H4 (cell line): ENCODE measurements around the gene CD247. TPM values are rescaled to one million over a fixed set of nuclear protein-coding genes. Genes with fewer than 3 reads are reported as not detected.

Experiments used
- DNase-seq: peaks from one replicate; pipeline ENCODE4 v3.0.0-alpha.2; 2015; ENCODE audit warnings: low spot score
- total RNA-seq: library from RNA; depleted of rRNA; stranded (reverse); fragments of >200 nt; shearing (Covaris generic); gene quantifications from 2 replicates; pipeline ENCODE4 v1.2.3, GENCODE V29; 2014

The CD247 gene
- total RNA-seq, 1 experiment from 2014 or later, result not detected

DNA sequence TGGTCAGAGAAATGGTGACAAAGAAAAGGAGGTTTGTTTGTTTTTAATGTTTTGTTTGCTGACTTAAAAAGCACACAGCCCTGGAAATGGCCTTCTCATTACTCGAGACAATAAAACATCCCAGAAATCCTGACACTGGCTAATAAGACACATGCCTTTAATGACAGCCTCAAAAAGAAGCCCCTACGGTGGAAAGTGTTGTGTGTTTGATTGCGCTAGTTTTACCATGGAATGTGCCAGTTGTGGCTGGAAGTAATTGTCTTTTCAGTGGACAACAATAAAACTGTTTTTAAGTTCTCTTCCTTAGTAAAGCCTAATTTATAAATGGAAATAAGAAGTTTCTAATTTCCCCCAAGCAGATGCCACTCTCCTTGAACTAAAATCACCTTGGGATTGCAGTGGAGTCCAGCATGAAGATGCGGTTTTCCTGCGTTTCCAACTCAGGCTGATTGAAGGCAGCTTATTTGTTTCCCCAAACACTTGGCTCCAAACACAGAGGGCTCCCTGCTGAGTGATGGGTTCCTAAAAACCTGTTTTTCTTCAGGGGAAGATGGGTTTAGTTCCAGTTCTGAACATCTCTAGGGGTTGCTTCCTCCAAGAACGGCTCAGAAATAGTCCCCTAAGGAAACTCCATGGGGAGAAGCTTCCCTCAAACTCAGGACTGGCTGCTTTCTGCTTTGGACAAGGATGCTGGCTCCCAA is 54.3 kb downstream of the CD247 start:
- no peak for DNase-seq

DNA sequence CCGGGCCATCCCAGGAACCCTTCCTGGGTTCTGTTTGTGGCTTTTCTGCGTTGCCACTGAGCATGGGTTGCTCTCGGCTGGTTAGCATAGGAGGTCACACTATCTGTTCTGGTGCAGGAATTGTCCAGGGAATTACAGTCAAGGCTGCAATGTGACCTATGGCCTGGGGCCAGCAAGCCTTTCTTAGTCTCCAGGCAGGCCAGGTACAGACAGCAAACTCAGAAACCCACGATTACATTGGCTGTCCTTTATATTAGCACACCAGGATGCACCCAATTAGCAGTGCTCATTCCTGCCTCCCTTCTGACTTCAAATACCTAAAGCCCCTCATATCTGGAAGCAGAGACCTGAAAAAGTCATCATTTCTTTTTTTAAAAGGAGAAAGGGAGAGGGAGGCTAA is 55.2 kb downstream of the CD247 start:
- DNase-seq, result no peak

DNA sequence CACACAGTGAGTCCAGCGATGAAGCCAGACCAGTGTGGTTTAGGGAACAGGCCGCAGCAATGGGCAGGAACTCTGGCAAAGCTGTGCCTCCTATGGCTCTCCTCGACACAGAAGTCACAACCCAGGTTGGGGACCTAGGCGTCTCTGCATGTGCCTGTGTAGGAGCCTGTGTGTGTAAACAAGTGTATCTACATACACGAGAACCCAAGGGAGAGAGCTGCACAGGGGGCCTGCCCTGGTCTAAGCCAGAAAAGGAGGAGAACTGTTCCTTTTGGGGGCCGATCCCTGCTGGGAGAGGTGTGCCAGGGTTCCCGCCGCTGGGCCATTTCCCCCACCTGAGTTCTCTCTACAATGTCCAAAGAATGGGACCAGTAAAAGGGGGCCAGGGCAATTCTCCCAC is 56.0 kb downstream of the CD247 start:
- no peak for DNase-seq

DNA sequence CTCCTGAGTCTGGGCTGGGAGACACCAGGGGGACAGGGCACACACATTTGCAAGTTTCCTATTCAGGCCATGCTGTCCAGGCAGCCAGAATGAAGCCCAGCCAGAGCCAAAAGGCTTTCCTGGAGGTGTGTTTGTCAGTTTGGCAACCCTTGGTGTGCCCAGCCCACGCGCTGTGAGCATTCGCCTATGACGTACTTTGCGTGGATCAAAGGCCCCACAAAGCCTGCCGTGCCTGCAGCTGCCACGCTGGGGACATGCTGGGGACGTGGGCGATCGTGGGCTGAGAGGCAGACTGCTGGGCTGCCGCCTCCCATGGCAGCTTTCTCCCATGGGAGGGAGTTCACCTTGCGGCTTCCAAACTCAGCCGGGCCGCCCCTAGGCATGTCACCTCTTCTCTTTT is 57.5 kb downstream of the CD247 start:
- no peak for DNase-seq

DNA sequence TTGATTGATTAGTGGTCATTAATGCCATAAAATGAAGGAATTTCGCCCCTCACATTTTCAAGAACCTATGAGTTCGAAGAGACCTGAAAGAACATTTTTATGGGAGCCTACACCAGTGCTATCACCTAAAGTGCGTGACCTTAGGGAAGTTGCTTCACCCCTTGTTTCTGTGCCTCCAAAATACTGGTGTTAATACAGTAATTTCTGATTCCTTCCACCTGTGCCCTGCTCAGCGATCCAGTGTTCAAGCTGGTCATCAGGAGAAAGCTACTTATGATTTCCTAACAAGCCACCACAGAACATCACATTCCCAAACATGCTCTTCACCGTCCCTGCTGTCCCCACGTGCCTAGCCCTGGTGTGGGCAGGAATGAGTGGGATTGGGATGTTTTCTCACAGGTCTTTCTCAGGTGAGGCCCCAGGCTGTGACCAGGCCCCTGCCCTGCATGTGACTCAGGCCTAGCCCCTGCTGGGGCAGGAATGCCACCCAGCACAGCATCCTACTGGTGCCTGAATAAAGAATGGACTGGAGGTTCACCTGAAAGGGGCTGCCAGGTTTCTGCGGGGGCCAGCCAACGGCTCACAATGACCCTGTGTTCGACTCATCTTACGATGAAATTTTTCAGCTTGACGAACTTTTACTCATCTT is 60.3 kb downstream of the CD247 start:
- DNase-seq, result no peak

DNA sequence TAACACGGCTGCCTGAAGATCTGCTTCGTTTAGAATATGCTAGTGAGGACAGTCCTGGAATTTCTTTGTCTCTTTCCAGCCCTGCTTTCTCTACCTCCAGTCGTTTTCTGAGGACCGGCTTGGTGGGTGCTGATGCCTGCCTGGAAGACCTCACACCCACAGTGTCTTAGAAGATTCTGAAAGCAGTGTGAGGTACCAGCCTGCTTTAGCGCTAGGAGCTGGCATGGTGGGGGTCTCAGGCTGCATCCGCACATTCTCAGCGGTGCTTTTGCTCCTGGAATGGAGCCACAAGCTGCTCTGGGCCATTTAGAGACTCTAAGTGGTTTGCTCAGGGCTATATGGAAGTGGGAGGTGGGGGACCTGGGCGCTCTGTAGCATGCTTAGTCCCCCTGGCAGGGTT is 61.4 kb downstream of the CD247 start:
- no peak for DNase-seq

DNA sequence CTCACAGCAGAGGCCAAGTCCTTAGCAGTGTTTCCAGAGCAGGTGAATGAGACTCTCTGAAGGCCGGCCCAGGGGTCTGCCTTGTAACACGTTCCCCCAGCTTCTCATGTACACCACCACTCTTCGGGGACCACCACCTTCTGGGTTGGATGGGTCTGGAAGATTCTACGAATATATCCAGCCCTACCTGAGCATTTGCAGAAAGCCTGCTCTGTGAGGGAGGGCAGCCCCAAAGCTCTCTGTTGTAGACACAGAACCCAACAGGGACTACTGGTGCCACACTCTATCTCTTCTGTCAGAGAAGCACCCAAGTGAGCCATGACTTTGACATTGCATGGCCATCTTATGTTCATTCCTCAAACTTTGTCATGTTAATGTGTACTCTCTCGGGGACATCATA is 61.8 kb downstream of the CD247 start:
- no peak for DNase-seq

DNA sequence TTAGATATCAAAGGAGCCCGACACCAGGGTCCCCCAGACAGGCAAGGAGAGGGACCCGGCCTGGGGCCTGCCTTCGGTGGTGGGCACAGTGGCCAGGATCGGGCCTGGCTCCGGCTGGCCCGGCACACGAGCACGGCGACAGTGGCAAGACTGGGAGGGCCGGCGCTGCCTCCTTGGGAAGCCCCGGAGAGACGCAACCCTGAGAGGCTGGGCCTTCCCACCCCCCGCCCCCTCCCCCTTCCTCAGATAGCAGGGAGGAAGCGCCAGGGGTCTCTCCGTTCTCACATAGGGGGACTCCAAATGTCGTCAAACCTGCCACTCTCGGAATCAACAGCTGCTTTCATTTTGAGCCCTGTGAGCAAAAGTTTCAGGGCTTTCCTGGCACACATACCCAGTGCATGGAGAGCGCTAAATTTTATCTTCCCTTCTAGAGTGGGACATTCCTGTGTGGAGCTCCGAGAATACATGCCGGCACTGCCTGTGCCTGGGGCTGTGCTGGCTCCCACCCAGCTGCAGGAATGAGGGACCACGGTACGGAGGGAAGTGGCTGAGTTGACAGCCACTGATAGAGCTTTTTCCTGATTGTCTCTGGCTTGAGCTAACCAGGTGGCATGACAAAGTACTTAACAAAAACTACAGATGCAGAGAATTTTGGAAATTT is 62.4 kb downstream of the CD247 start:
- no peak for DNase-seq

DNA sequence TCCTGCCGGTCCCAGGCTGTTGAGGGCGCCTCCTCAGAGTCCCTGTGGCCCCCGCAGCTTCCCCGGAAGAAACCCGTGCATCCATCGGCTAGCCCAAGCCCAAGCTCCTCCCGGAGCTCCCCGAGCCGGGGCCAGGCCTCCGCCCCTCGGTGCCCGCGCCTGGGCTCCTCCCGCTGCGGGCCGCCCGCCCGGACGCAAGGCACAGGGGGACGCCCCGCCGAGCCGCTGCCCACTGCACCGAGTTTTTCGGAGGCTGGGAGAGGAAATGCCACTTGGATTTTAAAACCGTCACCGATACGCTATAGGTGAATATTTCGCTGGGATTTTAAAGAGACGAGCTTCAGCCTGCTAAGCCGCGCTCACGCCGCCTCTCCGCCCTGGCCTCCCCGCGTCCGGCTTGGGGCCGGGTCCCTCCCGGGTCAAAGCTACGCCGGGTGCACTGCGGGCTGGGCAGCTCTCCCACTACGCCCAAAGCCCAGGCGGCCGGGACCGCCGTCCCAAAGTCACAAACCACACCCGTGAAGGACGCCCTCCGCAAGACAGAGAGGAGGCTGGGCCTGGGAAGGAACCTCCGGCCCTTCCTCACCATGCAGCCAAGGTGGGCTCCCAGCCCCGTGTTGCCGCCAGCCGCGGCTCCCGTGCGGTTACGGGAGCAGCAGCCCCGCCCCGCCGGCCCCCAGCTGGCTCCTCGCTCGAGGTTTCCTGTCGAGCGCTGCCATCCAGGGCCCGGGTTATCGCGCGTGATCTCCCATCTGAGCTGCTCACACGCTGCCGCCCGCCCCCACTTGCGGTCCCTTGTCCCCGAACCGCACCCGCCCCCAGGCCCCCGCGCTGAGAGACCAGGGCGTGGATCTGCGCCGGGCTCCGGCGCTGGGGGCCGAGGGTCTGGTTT is 63.2 kb downstream of the CD247 start:
- DNase-seq, result peak; percentile 40

DNA sequence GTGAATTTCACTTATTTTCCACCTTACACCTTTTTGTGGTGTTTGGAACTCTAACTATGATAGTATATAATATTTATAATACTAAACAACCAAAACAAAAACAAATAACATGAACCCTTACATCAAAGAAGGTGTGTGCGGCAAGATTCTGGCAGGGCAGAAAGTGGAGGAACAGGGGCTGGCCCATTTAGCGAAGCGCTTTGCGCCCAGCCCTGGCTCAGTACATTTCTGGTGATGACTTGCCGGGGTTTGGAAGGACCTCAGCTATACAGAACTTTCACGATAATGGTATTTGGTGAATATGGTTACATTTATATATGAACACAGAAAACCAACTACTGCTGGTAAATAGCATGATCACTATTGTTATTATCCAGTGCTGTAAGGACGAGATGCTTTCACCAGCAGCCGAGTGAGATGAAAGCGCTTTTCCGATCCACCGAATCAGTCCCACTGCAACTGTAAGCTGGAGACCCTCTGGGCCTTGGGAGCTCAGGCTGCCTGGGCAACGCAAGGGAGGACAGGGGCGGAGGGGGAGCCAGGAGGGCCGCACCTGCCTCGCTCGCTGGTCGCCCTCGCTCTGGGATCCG is 63.9 kb downstream of the CD247 start:
- DNase-seq, result no peak

DNA sequence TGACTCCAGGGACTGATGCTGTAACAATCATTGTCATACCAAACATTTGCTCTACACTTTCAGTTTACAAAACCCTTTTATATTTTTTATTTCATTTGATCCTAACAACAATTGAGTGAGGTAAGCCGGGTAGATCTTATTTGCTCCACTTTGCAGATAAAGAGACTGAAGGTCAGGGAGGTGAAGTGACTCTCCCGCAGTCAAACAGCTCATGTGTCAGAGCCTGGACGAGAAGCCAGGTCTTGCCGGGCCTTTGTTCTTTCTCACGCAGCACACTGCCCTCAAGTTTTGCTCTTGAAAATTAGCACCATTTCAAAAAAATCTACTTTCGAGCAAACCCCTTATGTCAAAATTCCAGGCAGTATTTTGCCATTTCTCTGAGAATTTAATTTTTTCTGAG is 65.2 kb downstream of the CD247 start:
- DNase-seq, result no peak

DNA sequence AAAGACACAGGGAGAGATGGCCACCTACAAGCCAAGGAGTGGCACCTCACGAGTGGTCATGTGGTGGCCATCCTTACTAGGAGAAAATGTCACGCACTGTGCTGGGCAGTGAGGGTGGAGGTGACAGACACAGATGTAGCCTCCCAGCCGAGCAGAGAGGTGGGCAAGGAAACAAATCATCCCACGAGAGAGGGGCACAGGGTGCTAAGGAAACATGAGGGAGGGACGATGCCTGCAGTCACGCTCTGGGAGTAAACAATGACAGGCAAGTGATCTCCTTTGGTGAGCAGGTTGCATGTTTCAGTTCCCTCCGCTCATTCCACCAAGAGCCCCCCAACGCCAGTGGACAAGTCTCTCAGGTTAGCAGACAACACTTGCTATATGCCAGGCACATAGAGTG is 65.8 kb downstream of the CD247 start:
- DNase-seq, result no peak

DNA sequence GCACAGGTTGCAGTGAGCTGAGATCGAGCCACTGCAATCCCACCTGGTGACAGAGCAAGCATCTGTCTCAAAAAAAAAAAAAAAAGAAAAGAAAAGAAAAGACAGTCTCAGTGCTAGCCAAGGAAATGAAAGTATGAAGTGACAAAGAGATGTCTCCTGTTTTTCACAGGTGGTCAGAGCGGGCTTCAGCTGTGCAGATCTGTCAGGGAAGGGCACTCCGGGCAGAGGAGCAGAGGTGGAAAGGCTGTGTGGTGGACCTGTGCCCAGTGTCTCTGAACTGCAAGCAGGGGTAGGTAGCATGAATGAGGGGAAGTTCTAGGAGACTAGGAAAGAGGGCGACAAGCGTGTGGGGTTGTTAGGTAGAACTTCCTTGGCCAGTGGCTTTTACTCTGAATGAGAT is 67.5 kb downstream of the CD247 start:
- no peak for DNase-seq

DNA sequence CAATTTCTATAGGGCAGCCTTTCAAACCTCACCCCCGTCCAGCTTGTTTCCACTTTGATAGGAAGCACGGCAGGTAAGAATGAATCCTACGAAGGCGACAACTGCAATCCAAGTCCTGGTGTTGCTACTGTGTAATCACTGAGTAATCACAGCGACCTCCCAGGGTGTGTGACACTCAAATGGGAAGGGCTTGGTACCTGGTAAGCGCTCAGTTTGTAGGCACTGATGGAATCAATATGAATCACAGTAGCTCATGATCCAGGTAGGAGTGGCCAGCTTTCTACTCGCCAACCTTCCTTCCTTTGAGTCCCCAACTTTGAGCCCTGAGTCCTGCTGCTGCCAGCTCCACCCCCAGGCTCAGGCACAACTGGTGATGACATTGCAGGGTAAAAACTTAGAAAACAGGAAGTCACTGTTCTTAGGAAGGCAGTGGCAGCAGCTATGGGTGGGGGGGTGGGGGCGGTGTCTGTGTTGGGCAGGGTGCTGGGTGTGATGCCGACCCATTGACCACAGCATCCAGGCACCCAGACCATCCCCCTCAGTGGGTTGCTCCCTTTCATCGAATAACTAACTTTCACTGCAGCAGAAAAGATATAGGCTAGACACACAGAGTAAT is 70.7 kb downstream of the CD247 start:
- DNase-seq, result peak; percentile 63

DNA sequence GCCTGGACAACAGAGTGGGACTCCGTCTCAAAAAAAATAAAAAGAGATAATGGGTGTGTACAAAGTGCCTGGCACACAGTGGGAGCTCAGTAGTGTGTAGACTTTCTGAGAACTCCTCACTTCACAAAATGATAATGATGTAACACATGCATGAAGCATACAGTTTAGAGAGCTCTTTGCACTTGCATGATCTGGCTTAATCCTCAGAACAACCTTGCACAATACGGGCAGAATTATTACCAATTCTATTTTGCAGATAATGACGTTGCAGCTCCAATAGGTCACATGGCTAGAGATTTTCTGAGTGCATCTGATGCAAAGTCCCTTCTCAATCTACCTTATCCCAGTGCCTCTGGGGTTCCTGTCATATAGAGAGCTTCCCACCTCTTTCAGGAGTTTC is 71.4 kb downstream of the CD247 start:
- DNase-seq, result no peak

DNA sequence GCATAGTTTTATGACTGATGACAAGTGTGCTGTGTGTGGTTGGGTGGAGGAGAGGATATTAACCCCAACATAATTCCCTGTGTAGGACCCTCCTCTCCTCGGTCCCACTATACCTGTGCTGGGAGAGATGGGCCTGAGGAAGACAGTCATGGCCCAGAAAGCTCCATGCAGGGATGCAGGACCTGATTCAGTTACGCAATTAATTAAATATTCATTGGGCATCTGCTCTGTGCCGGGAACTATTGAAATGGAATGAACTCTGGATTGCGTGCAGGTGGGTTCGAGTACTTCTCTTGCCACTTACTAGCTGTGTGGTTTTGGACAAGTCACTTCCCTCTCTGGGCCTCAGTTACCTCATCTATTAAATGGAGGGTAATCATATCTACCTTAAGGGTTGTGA is 74.6 kb downstream of the CD247 start:
- DNase-seq, result no peak

DNA sequence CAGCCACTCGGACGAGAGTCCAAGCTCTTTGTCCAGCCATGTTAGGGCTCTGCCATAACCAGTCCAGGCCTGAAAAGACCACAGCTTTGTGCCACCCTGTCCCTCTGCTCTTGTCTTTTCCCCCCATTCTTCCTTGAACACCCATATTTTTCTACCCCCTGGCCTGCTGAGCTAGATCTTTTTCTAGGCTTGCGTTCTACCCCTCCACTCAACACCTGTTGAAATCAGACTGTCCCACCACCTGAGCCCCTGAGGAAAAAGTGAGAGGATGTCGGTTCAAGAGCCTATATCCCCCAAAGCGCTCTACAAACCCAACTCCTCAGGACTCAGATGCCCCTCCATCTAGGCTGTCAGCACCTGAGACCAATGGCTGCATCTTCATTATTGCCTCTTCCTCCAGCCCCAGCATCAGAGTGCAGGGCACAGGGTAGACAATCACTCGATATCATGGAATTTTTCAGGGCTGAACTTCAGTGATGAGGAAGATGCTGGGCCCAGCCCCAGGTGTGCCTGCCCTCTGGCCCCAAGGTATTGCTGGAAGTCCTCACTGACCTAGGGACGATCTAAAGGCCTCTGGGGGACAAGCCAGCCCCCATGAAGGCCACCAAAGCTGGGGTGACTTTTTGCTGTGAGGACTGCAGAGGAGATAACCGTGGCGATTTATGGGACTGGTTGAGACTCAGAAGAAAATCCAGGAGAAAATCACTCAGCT is 75.3 kb downstream of the CD247 start:
- no peak for DNase-seq

DNA sequence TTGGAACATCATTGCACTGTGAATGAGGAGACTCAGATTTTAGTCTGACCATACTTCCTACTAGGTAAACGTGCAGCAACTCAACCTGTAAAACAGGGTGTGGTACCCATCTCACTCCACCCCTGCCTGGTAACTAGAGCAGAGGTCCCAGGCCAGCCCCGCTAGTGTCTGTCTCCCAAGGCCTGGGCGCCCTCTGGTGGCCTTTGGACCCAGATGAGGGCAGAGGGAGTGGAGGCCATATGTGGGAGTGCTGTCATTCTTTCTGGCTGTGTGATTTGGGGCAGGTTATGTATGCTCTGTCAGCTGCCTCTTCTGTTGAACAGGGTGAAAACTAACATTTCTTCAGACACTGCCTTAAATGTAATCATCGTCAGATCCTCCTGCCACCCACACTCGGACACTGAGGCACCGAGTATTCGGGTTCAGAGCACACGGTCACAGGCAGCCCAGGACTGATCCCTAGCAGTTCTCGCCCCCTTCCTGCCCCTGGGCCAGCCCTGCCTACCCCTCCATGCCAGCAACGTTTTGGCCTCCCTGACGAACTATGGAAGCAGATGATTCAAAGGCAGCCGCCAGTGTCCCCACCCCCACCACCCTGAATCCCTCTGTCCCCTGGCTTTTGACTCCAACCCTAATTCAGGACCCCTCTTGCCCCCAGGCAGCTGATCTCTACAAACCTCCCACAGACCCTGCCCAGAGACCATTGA is 76.0 kb downstream of the CD247 start:
- peak; percentile 71 for DNase-seq

DNA sequence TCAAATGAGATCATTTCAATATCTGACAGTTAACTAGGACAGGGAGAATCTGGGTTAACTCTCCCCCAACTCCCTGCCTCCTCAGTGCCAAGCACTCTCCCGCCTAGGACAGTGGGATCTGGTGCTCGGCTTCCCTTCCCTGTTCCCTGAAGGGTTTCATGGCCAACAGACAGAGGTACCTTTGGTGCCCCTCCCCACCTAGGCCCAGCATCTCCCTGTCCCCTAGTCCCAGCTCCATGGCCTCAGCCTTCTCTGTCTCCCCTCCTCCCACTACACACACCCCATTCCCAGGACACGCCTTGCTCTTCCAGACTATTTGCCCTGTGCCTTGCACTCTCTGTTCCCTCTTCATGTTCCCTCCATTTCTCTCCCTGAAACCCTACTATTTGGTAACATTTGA is 77.1 kb downstream of the CD247 start:
- no peak for DNase-seq

DNA sequence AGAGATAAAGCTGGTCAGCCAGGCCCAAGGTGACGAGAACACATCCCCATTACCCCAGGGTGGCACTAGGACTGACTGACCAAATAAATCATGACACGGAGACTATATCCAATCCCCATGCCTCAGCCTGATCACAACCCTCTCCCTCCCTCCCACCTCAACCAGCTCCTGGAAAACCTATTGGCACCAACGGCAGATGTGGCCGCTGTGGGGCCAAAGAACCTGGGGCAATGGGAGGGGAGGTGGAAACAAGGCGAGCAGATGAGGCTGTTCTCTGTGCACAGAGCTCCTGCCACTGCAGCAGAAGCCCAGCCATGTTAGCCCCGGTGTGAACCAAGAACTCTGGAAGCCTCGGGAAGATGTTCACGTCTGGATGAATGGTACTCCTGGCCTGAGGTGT is 77.6 kb downstream of the CD247 start:
- DNase-seq, result no peak
